ENCODE measurements around the gene STXBP4. TPM values are rescaled to one million over a fixed set of nuclear protein-coding genes. Genes with fewer than 3 reads are reported as not detected.

STXBP4 gene
- total RNA-seq, 1 donor from 2014 or later = 12.6 TPM

DNA sequence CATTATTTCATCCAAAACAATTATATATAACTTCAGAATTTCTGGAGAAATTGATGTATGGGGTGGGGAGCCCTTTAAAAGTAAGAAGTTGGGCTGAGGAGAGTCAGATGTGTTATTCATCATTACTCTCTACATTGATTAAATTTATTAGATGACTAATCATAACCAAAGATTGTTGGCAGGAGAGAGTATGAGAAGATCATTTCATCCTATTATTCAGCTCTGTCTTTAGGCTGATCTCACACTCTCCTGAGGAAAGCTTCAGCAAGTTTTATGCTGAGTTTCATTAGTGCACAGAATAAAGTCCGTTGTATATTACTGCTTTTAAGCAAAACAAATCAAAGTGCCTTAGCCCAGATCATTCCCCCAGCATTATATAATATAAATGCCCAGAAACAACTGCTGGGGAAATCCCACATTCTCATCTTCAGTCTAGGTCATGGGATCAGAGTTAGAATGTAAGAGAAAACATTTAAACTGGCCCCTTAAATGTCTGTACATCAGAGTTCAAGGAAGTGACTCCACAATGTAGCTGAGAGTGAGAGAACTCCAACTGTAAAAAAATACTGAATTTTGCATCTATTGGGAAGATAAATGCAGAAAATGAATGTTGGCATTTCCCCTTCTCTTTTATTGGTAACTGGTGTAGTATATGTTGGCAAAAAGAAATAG lies 166.1 kb downstream of the STXBP4 start:
- DNase-seq (ENCODE audit: low read depth) (peak; percentile 4), FAIRE-seq (no peak)
- Mint-ChIP-seq H3K4me1 (ENCODE audit: low read depth, unreplicated experiment) (no peaks in the 10 kb centered on the region), H3K9me3 (ENCODE audit: unreplicated experiment) (no peaks in the 10 kb centered on the region), H3K27me3 (ENCODE audit: low read depth, unreplicated experiment) (no peaks in the 10 kb centered on the region), H3K4me3 (ENCODE audit: unreplicated experiment) (no peak overlapping the region), H3K27ac (ENCODE audit: unreplicated experiment) (no peak overlapping the region), H3K36me3 (ENCODE audit: low read depth, unreplicated experiment) (no peaks in the 10 kb centered on the region)
- H3K27ac ChIP-seq (ENCODE audit: low read depth, low read length) = no peak overlapping the region
- no peak overlapping the region for H2AFZ ChIP-seq (ENCODE audit: low read depth, low read length)
- H3K9ac ChIP-seq (ENCODE audit: low read length) = no peak overlapping the region
- H3K4me3 ChIP-seq (ENCODE audit: insufficient read depth, low read depth, low read length) = no peak overlapping the region
- H3K36me3 ChIP-seq (ENCODE audit: insufficient read depth, low read length) = no peaks in the 10 kb centered on the region
- no peaks in the 10 kb centered on the region for H3K27me3 ChIP-seq (ENCODE audit: insufficient read depth, low read length)
- H3K4me2 ChIP-seq (ENCODE audit: low read length) = no peak overlapping the region
- H3K9me3 ChIP-seq (ENCODE audit: insufficient read depth, low read depth, low read length) = no peaks in the 10 kb centered on the region
- no peaks in the 10 kb centered on the region for H3K79me2 ChIP-seq (ENCODE audit: insufficient read depth, low read length)
- no peaks in the 10 kb centered on the region for H4K20me1 ChIP-seq (ENCODE audit: insufficient read depth, low read length)
- TF ChIP-seq CTCF (IDR thresholded peaks at IDR 0.05; ENCODE audit: insufficient read depth, low read depth, low read length) = no peak
- TF ChIP-seq EZH2 (IDR thresholded peaks at IDR 0.05; ENCODE audit: insufficient read depth, low read length) = no peak
- H3K4me1 ChIP-seq (ENCODE audit: insufficient read depth, low read length) = no peaks in the 10 kb centered on the region

- Mint-ChIP-seq H3K27ac (ENCODE audit: unreplicated experiment) (no peak overlapping the region), H3K4me1 (ENCODE audit: low read depth, unreplicated experiment) (no peaks in the 10 kb centered on the region)
- TF ChIP-seq EZH2 (IDR thresholded peaks at IDR 0.05; ENCODE audit: insufficient read depth, low read length) (no peak), CTCF (IDR thresholded peaks at IDR 0.05; ENCODE audit: insufficient read depth, low read depth, low read length) (no peak)
Measured at GRCh38 chr17:55140809-55141208, 172.2 kb downstream of the STXBP4 start.

GRCh38 chr17:55144518-55144917 lies 176.0 kb downstream of the STXBP4 start:
- Histone ChIP-seq H4K20me1 (ENCODE audit: insufficient read depth, low read length) (no peaks in the 10 kb centered on the region), H3K9me3 (ENCODE audit: insufficient read depth, low read depth, low read length) (no peaks in the 10 kb centered on the region), H3K36me3 (ENCODE audit: insufficient read depth, low read length) (no peaks in the 10 kb centered on the region), H2AFZ (ENCODE audit: low read depth, low read length) (no peak overlapping the region), H3K79me2 (ENCODE audit: insufficient read depth, low read length) (no peaks in the 10 kb centered on the region), H3K4me2 (ENCODE audit: low read length) (no peak overlapping the region), H3K9ac (ENCODE audit: low read length) (no peak overlapping the region), H3K27ac (ENCODE audit: low read depth, low read length) (no peak overlapping the region), H3K4me3 (ENCODE audit: insufficient read depth, low read depth, low read length) (no peak overlapping the region), H3K27me3 (ENCODE audit: insufficient read depth, low read length) (no peaks in the 10 kb centered on the region), H3K4me1 (ENCODE audit: insufficient read depth, low read length) (no peaks in the 10 kb centered on the region)
- TF ChIP-seq EZH2 (IDR thresholded peaks at IDR 0.05; ENCODE audit: insufficient read depth, low read length) (no peak), CTCF (IDR thresholded peaks at IDR 0.05; ENCODE audit: insufficient read depth, low read depth, low read length) (no peak)
- H3K36me3 Mint-ChIP-seq (ENCODE audit: low read depth, unreplicated experiment) = no peaks in the 10 kb centered on the region
- no peaks in the 10 kb centered on the region for H3K27me3 Mint-ChIP-seq (ENCODE audit: low read depth, unreplicated experiment)
- H3K4me3 Mint-ChIP-seq (ENCODE audit: unreplicated experiment) = no peak overlapping the region
- no peak for FAIRE-seq
- H3K27ac Mint-ChIP-seq (ENCODE audit: unreplicated experiment) = no peak overlapping the region
- H3K9me3 Mint-ChIP-seq (ENCODE audit: unreplicated experiment) = no peaks in the 10 kb centered on the region
- DNase-seq (ENCODE audit: low read depth) = no peak
- H3K4me1 Mint-ChIP-seq (ENCODE audit: low read depth, unreplicated experiment) = no peaks in the 10 kb centered on the region

More at GRCh38 chr17:55140809-55141208, 172.2 kb downstream of the STXBP4 start:
- Histone ChIP-seq H3K4me2 (ENCODE audit: low read length) (no peak overlapping the region), H3K27me3 (ENCODE audit: insufficient read depth, low read length) (no peaks in the 10 kb centered on the region), H3K9ac (ENCODE audit: low read length) (no peak overlapping the region), H3K9me3 (ENCODE audit: insufficient read depth, low read depth, low read length) (no peaks in the 10 kb centered on the region), H3K36me3 (ENCODE audit: insufficient read depth, low read length) (no peaks in the 10 kb centered on the region), H3K27ac (ENCODE audit: low read depth, low read length) (no peak overlapping the region), H2AFZ (ENCODE audit: low read depth, low read length) (no peak overlapping the region), H3K79me2 (ENCODE audit: insufficient read depth, low read length) (no peaks in the 10 kb centered on the region), H3K4me1 (ENCODE audit: insufficient read depth, low read length) (no peaks in the 10 kb centered on the region), H3K4me3 (ENCODE audit: insufficient read depth, low read depth, low read length) (no peak overlapping the region), H4K20me1 (ENCODE audit: insufficient read depth, low read length) (no peaks in the 10 kb centered on the region)
- Mint-ChIP-seq H3K36me3 (ENCODE audit: low read depth, unreplicated experiment) (no peaks in the 10 kb centered on the region), H3K4me3 (ENCODE audit: unreplicated experiment) (no peak overlapping the region), H3K27me3 (ENCODE audit: low read depth, unreplicated experiment) (no peaks in the 10 kb centered on the region), H3K9me3 (ENCODE audit: unreplicated experiment) (no peaks in the 10 kb centered on the region)
- DNase-seq (ENCODE audit: low read depth) (no peak), FAIRE-seq (no peak)
